ENCODE data around the gene CALML3. TPM values are rescaled to one million over a fixed set of nuclear protein-coding genes. Genes with fewer than 3 reads are reported as not detected.

The CALML3 gene
- total and polyA plus RNA-seq, 10 of the 15 experiments (the other 5 are each of a cell fraction or from before 2014, with no cell fraction given), result not detected

DNA sequence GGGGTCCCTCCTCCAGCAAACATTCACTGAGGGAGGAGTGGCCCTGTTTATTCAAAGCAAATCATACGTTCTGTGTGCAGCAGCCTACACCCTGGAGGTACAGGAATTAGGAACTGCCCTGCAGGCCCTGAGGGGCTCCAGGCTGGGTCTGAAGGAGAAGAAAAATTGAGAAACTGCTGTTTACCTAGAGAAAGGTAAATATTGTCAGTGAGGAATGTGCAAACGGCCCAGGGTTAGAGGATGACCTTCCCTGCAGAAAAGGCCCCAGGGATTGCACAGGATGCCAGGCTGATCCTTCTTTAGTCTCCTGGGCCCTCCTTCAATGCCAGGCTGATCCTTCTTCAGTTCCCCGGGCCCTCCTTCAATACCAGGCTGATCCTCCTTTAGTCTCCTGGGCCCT, 31.1 kb upstream of the CALML3 start:
- no TSS peak for BruUV-seq (replicated peaks)
- peaks cover 3% of the 10 kb centered on the region; the same call in 2 of the 3 replicates for H3K9me3 ChIP-seq (replicated peaks; ENCODE audit: control insufficient read depth, insufficient read depth, low read length)
- H3K79me2 ChIP-seq (ENCODE audit: control insufficient read depth, insufficient read depth, low read length), result no peaks in the 10 kb centered on the region
- no peaks in the 10 kb centered on the region; a peak in 3 of 4 replicates for H3K27me3 ChIP-seq (replicated peaks in 1 of 2; ENCODE audit: control insufficient read depth in 2 of 2, insufficient read depth in 2 of 2, low read length in 1 of 2)
- H3K36me3 ChIP-seq (ENCODE audit: control insufficient read depth in 2 of 2, insufficient read depth in 2 of 2, low read length in 1 of 2), result no peaks in the 10 kb centered on the region
- SMC1A ChIA-PET (ENCODE audit: uncharacterized antibody, unreplicated experiment), result no interaction called here
- CTCF ChIA-PET, result no interaction called here
- H4K20me1 ChIP-seq (ENCODE audit: control insufficient read depth, insufficient read depth), result no peaks in the 10 kb centered on the region
- H3K4me2 ChIP-seq (ENCODE audit: control insufficient read depth, insufficient read depth), result no peak overlapping the region
- H3K4me3 ChIP-seq, result no peak overlapping the region
- POLR2A ChIA-PET, result no interaction called here
- H3K4me1 ChIP-seq (ENCODE audit: control insufficient read depth, insufficient read depth, low read length), result no peaks in the 10 kb centered on the region
- DNase-seq (ENCODE audit: low read depth, low spot score) (no peak), ATAC-seq (no peak), FAIRE-seq (no peak)
- no peak overlapping the region for H3K27ac ChIP-seq (ENCODE audit: control insufficient read depth, insufficient read depth)
- H2AFZ ChIP-seq (ENCODE audit: control insufficient read depth, low read depth, low read length), result no peak overlapping the region
- RAD21 ChIA-PET (ENCODE audit: unreplicated experiment), result no interaction called here
- intact Hi-C loops (cut with micrococcal nuclease; ENCODE audit: unreplicated experiment) (no loop called here), in situ Hi-C loops (cut with MboI) (no loop called here)
- TF ChIP-seq ZNF217 (IDR thresholded peaks at IDR 0.05) (no peak), SIX5 (IDR thresholded peaks at IDR 0.05; ENCODE audit: low read depth, low read length, severe bottlenecking) (no peak), YBX1 (IDR thresholded peaks at IDR 0.05) (no peak), SUZ12 (IDR thresholded peaks at IDR 0.05; ENCODE audit: unreplicated experiment) (no peak), ZSCAN29 (IDR thresholded peaks at IDR 0.05) (no peak)
- WGBS (ENCODE audit: insufficient coverage, insufficient replicate concordance, low lambda C conversion rate, missing lambda C conversion rate), result 38% methylated on average over 3 of the region's 3 CpGs
- no peak overlapping the region for H3K9ac ChIP-seq (ENCODE audit: control insufficient read depth, insufficient read depth, low read length)

DNA sequence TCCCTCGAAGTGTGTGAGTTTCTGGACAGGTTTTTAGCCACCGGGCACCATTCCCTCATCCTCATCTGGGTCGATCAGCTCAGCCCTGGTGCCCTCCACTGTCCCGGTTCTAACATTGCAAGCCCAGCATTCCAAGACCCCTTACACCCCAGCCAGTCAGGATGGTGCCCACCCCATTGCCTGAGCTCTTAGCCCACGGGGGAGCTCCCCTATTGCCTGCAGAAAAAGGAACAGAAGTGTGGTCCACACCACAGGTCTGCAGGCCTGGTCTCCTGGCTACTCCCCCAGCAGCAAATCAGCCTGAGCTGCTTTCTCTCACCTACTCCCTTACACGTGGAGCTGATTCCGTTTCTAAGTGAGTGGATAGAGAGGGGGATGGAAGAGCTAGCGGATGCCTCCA, 30.1 kb upstream of the CALML3 start:
- H3K27me3 ChIP-seq (replicated peaks in 1 of 2; ENCODE audit: control insufficient read depth in 2 of 2, insufficient read depth in 2 of 2, low read length in 1 of 2), result no peaks in the 10 kb centered on the region; a peak in 3 of 4 replicates
- no peaks in the 10 kb centered on the region for H4K20me1 ChIP-seq (ENCODE audit: control insufficient read depth, insufficient read depth)
- no peak overlapping the region for H3K4me3 ChIP-seq
- RAD21 ChIA-PET (ENCODE audit: unreplicated experiment), result no interaction called here
- no peak overlapping the region for H3K4me2 ChIP-seq (ENCODE audit: control insufficient read depth, insufficient read depth)
- SMC1A ChIA-PET (ENCODE audit: uncharacterized antibody, unreplicated experiment), result interaction anchor here (1.2 kb wide), 1 partner anchor 51 kb away, joined by 4 read pairs; no protein-coding TSS in a partner anchor
- peaks cover 3% of the 10 kb centered on the region; the same call in 2 of the 3 replicates for H3K9me3 ChIP-seq (replicated peaks; ENCODE audit: control insufficient read depth, insufficient read depth, low read length)
- in situ Hi-C loops (cut with MboI) (no loop called here), intact Hi-C loops (cut with micrococcal nuclease; ENCODE audit: unreplicated experiment) (no loop called here)
- no peaks in the 10 kb centered on the region for H3K79me2 ChIP-seq (ENCODE audit: control insufficient read depth, insufficient read depth, low read length)
- no peak overlapping the region for H3K9ac ChIP-seq (ENCODE audit: control insufficient read depth, insufficient read depth, low read length)
- FAIRE-seq (no peak), ATAC-seq (no peak), DNase-seq (ENCODE audit: low read depth, low spot score) (no peak)
- 32% methylated on average over 8 of the region's 8 CpGs for WGBS (ENCODE audit: insufficient coverage, insufficient replicate concordance, low lambda C conversion rate, missing lambda C conversion rate)
- no peak overlapping the region for H3K27ac ChIP-seq (ENCODE audit: control insufficient read depth, insufficient read depth)
- POLR2A ChIA-PET, result no interaction called here
- CTCF ChIA-PET, result no interaction called here
- no peaks in the 10 kb centered on the region for H3K4me1 ChIP-seq (ENCODE audit: control insufficient read depth, insufficient read depth, low read length)
- H2AFZ ChIP-seq (ENCODE audit: control insufficient read depth, low read depth, low read length), result no peak overlapping the region
- no TSS peak for BruUV-seq (replicated peaks)
- H3K36me3 ChIP-seq (ENCODE audit: control insufficient read depth in 2 of 2, insufficient read depth in 2 of 2, low read length in 1 of 2), result no peaks in the 10 kb centered on the region
- TF ChIP-seq, protein P1, sequence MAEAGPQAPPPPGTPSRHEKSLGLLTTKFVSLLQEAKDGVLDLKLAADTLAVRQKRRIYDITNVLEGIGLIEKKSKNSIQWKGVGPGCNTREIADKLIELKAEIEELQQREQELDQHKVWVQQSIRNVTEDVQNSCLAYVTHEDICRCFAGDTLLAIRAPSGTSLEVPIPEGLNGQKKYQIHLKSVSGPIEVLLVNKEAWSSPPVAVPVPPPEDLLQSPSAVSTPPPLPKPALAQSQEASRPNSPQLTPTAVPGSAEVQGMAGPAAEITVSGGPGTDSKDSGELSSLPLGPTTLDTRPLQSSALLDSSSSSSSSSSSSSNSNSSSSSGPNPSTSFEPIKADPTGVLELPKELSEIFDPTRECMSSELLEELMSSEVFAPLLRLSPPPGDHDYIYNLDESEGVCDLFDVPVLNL (IDR thresholded peaks at IDR 0.05; ENCODE audit: low read depth, low read length), result no peak
- TF ChIP-seq RELA (IDR thresholded peaks at IDR 0.05; ENCODE audit: borderline replicate concordance, partially characterized antibody) (no peak), SMC3 (IDR thresholded peaks at IDR 0.05; ENCODE audit: borderline replicate concordance, low read length) (no peak), KDM1A (IDR thresholded peaks at IDR 0.05; ENCODE audit: borderline replicate concordance) (no peak), CHD1 (IDR thresholded peaks at IDR 0.05; ENCODE audit: low read depth, low read length) (no peak), HDAC6 (IDR thresholded peaks at IDR 0.05; ENCODE audit: unreplicated experiment) (no peak), RB1 (IDR thresholded peaks at IDR 0.05; ENCODE audit: borderline replicate concordance) (no peak), LARP7 (IDR thresholded peaks at IDR 0.05) (no peak), SMAD5 (IDR thresholded peaks at IDR 0.05; ENCODE audit: low read depth) (no peak), SUZ12 (IDR thresholded peaks at IDR 0.05; ENCODE audit: unreplicated experiment) (no peak), JUNB (IDR thresholded peaks at IDR 0.05) (no peak), KAT2A (conservative IDR thresholded peaks at IDR 0.05; ENCODE audit: control insufficient read depth, low read depth, low read length) (no peak), SP1 (IDR thresholded peaks at IDR 0.05; ENCODE audit: low read depth, low read length) (no peak)
- TF ChIP-seq, protein P2, sequence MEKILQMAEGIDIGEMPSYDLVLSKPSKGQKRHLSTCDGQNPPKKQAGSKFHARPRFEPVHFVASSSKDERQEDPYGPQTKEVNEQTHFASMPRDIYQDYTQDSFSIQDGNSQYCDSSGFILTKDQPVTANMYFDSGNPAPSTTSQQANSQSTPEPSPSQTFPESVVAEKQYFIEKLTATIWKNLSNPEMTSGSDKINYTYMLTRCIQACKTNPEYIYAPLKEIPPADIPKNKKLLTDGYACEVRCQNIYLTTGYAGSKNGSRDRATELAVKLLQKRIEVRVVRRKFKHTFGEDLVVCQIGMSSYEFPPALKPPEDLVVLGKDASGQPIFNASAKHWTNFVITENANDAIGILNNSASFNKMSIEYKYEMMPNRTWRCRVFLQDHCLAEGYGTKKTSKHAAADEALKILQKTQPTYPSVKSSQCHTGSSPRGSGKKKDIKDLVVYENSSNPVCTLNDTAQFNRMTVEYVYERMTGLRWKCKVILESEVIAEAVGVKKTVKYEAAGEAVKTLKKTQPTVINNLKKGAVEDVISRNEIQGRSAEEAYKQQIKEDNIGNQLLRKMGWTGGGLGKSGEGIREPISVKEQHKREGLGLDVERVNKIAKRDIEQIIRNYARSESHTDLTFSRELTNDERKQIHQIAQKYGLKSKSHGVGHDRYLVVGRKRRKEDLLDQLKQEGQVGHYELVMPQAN (conservative IDR thresholded peaks at IDR 0.05), result no peak

All from GM12878 (cell line).